LNCaP clone FGC (cell line): ENCODE data around the gene COL16A1.

ENCODE experiments used
- DNase-seq: peaks from one replicate; pipeline ENCODE4 v3.0.0-alpha.2; 2011; ENCODE audit warnings: low read depth
- H3K4me3 ChIP-seq: 2 replicates; pipeline ENCODE4 v1.5.1; 2011; ENCODE audit warnings: mild to moderate bottlenecking, low read depth, low read length, control low read depth
- TF ChIP-seq, protein P1 (sequence below): IDR thresholded peaks from 2 replicates; pipeline ENCODE4 v1.5.1; 2012; ENCODE audit warnings: mild to moderate bottlenecking; ENCODE audit not compliant: control insufficient read depth, insufficient read depth; ENCODE audit errors: extremely low read depth

The COL16A1 gene

DNA sequence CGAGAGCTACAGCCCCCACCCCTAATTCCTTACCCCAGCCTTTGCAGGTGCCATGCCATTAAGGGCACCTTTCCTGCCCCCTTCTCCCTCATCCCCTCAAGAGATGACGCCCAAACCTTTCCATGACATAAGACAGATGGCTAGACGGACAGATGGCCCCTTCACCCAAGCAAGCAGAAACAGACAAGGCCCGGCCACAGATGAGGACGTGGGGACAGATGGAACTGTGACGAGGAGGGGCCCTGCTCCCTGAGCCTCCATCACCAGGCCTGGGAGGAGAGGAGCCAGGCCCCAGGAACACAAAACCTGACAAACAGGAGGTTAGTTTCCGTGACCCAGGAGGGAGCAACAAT is 34.4 kb downstream of the COL16A1 start:
- DNase-seq: no peak
- H3K4me3 ChIP-seq: peak overlapping the region; percentile 47; the same call in 1 of the 2 replicates
- TF ChIP-seq, protein P1, sequence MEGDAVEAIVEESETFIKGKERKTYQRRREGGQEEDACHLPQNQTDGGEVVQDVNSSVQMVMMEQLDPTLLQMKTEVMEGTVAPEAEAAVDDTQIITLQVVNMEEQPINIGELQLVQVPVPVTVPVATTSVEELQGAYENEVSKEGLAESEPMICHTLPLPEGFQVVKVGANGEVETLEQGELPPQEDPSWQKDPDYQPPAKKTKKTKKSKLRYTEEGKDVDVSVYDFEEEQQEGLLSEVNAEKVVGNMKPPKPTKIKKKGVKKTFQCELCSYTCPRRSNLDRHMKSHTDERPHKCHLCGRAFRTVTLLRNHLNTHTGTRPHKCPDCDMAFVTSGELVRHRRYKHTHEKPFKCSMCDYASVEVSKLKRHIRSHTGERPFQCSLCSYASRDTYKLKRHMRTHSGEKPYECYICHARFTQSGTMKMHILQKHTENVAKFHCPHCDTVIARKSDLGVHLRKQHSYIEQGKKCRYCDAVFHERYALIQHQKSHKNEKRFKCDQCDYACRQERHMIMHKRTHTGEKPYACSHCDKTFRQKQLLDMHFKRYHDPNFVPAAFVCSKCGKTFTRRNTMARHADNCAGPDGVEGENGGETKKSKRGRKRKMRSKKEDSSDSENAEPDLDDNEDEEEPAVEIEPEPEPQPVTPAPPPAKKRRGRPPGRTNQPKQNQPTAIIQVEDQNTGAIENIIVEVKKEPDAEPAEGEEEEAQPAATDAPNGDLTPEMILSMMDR: no peak

DNA sequence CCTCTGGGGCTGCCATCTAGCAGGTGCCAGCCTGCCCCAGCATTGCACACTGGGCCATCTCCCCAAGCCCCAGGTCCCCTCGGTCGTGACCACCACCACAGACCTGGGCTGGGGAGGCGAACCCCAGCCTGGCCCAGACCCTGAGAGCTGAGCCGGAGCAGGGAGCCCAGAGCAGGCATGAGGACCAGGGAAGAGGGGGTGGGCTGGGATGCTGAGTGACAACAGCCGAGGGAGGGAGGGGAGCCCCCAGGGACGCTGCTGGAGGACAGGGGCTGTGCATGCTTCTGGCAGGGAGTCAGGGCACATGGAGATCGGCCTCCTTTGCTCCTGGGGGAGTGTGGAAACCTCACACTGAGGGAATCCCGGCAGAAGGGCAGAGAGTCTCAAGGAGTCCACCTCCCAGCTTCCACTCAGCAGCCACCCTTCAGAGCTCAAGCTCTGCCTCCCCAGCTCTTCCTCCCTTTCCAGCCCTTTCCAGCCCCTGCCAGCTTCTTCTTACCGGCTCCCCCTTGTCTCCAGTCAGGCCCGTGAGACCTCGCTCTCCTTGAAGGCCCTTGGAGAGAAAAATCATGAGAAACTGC is 35.4 kb downstream of the COL16A1 start:
- H3K4me3 ChIP-seq: no peak overlapping the region
- TF ChIP-seq, protein P1: no peak
- no peak for DNase-seq

DNA sequence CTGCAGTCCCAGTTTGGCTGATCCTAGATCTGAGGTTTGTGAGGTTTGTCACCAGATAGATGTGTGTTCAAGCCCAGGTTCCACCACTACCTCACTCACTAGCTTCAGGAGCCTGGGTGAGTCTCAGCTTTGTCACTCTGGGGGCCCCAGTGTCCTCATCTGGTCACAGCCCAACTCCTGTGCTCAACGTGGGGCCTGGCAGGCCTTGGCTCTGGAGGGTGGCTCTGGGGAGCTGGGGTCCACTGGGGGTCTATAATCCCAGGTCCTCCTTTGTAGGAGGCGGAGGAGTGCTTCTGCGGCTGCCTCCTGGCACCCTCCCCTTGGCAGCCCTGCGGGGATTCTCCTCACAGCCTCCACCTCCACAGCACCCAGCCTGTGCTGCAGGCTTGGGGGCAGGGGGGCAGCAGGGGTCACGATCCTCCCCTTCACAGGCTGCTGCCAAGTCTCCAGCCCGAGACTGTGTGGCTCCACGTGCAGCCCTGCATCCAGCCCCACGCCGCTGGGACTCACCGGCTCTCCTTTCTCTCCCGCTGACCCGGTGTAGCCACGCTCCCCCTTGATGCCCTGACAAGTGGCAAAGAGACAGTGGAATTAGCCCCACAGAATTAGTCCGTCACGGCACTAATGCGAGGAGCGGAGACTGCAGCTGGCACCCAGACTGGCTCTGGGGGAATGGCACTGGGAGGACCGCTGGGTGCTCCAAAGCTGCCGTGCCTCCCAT is 36.6 kb downstream of the COL16A1 start:
- no peak overlapping the region for H3K4me3 ChIP-seq
- no peak for DNase-seq
- TF ChIP-seq, protein P1: no peak

DNA sequence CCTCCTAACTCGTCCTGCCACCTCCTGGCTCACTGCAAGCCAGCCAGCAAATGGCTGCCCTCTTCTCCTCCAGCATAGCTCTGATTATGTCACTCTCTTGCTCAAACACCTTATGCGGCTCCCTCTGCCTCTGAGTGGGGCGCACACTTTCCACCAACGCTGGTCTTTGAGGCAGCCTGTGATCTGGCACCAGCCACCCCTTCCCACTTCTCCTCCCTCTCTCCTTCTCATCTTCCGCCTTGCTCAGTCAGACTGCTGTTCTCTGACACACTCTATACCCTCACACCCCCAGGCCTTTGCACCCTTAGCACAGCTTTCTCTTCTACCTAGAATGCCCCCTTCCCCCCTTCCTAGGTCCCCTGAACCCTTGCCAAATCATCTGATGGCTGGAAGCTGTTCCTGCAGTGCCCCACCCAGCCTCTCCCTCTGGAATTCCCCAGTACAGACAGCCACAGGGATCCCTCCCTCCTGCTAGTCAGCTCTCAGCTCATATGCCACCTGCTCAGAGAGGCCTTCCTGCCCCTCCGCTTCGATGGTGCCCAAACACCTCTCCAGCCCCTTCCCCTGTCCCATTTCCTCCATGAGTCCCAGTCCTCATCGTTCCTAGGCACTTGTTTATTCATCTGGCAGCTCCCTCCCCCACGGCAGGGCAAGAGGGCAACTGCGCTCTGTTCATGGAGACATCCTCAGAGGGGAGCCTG is 37.4 kb downstream of the COL16A1 start:
- TF ChIP-seq, protein P1: no peak
- DNase-seq: no peak
- no peak overlapping the region for H3K4me3 ChIP-seq

DNA sequence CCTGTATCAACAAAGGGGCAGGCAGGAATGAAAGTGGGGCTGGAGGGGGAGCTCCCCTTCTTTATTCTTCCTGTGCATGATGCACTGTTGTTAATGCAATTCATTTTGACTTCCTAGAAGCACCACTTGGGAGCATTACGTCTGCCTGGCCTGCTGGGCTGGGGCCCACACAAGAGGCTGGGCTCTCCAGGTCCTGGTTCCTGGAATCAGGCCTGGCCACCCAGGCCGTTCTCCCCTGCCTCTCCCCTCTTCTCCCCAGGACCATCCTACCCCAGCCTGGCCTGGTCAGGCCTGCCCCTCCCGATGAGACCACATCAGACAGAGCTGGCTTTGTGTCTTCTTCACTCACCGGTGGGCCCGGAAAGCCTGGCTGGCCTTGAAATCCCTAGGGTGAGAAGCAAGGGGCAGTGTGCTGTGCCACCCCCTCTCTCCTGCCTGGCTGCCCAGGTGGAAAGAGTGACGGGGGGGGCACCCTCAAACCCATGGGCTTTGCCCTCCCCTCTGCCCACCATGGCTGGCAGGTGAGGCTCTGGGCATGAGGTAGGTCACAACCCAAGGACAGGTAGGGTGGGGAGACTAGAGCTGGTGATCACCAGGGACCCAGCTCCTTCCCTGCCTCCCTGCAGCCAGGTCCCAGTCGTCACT is 38.5 kb downstream of the COL16A1 start:
- no peak overlapping the region for H3K4me3 ChIP-seq
- DNase-seq: no peak
- TF ChIP-seq, protein P1: no peak

DNA sequence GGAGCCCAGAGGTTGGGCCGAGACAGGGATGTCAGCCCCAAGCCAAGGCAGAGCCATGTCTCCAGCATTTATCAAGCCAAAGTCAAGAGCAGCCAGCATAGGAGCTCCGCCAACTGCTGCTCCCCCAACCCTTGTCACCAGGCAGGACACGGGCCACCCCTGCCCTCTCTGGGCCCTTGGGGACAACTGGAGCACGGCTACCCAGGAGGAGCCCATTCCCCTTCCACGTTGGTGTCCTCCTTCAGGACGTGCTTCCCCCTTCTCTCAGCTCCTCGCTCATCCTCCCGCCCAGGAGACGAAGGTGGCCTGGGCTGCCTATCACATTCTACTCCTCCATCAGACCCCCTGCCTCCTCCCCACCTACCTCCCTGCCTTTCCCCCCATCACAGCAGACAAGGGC is 39.3 kb downstream of the COL16A1 start:
- no peak overlapping the region for H3K4me3 ChIP-seq
- TF ChIP-seq, protein P1: no peak
- no peak for DNase-seq
